ENCODE measurements around the gene ANKLE1. TPM values are rescaled to one million over a fixed set of nuclear protein-coding genes. Genes with fewer than 3 reads are reported as not detected.
A peak's percentile ranks its signal among the peaks of the same experiment; 100 is the strongest.

The ANKLE1 gene
- total and polyA plus RNA-seq, 10 of the 15 experiments (the other 5 are each of a cell fraction or from before 2014, with no cell fraction given), result 2.2 to 17.9 (median 10.9) TPM

DNA sequence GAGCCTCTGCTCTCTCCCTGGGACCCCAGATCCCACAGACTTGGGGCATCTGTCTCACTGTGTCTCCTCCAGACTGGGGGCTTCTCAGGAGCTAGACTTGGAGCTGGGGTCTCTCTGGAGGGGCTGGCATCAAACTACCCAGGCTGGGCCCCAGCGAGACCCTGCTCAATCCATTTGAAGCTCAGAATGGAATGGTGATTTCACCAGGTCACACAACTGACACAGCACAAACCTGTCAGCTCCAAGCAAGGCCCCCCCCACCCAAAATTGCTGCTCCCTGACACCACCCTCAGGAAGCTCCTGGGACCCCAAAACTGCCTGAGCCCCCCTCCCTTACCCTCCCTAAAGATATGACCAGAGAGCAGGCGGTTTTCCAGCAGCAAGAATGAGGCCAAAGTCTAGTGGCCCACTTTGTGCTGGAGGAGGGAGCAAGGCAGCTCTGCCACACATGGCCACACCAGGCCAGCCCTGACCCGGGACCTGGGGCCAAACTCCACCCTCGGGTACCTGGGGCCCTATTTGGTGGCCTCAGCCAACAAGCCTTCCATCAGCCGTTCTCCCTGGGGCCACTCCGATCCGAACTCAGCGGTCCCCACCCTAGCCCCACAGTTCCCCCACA is 38.4 kb upstream of the ANKLE1 start:
- ChIA-PET POLR2A (interaction anchor here (0.6 to 1.3 kb wide), 5 partner anchors 9 to 28 kb away, joined by 3 to 4 read pairs (median 3); partner anchors contain the start of genes BABAM1 and USE1), CTCF (interaction anchor here (0.7 to 2.9 kb wide), 8 partner anchors 8 to 176 kb away, joined by 3 to 16 read pairs (median 4); partner anchors contain the start of gene BABAM1), SMC1A (ENCODE audit: uncharacterized antibody, unreplicated experiment) (interaction anchor here (0.9 to 2.0 kb wide), 4 partner anchors 9 to 162 kb away, joined by 3 to 6 read pairs (median 4); partner anchors contain the start of gene USE1), RAD21 (ENCODE audit: unreplicated experiment) (interaction anchor here (0.8 to 1.4 kb wide), 4 partner anchors 17 to 170 kb away, joined by 3 to 5 read pairs (median 4); partner anchors contain the start of gene OCEL1)
- Histone ChIP-seq H3K4me2 (ENCODE audit: control insufficient read depth, insufficient read depth) (no peak overlapping the region; the same call in 1 of the 2 replicates), H4K20me1 (ENCODE audit: control insufficient read depth, insufficient read depth) (no peaks in the 10 kb centered on the region), H3K27me3 (replicated peaks in 1 of 2; ENCODE audit: control insufficient read depth in 2 of 2, insufficient read depth in 2 of 2, low read length in 1 of 2) (no peaks in the 10 kb centered on the region), H3K4me3 (peak overlapping the region; percentile 70; the same call in 1 of the 2 replicates), H3K79me2 (ENCODE audit: control insufficient read depth, insufficient read depth, low read length) (peaks cover 7% of the 10 kb centered on the region), H3K27ac (ENCODE audit: control insufficient read depth, insufficient read depth) (no peak overlapping the region), H3K9me3 (replicated peaks; ENCODE audit: control insufficient read depth, insufficient read depth, low read length) (no peaks in the 10 kb centered on the region), H3K4me1 (ENCODE audit: control insufficient read depth, insufficient read depth, low read length) (peaks cover 14% of the 10 kb centered on the region), H3K9ac (ENCODE audit: control insufficient read depth, insufficient read depth, low read length) (no peak overlapping the region), H2AFZ (ENCODE audit: control insufficient read depth, low read depth, low read length) (no peak overlapping the region), H3K36me3 (ENCODE audit: control insufficient read depth in 2 of 2, insufficient read depth in 2 of 2, low read length in 1 of 2) (peaks cover 0 to 2% of the 10 kb centered on the region in 2 experiments; a peak in 1 of 4 replicates)
- in situ Hi-C loops (cut with MboI) (no loop called here), intact Hi-C loops (cut with micrococcal nuclease; ENCODE audit: unreplicated experiment) (no loop called here)
- no peak for FAIRE-seq
- no peak for ATAC-seq
- 66% methylated on average over 7 of the region's 8 CpGs for WGBS (ENCODE audit: insufficient coverage, insufficient replicate concordance, low lambda C conversion rate, missing lambda C conversion rate)
- TSS peak; percentile 54 for BruUV-seq (replicated peaks)
- DNase-seq (ENCODE audit: low read depth, low spot score), result no peak
- TF ChIP-seq CEBPB (IDR thresholded peaks at IDR 0.05; ENCODE audit: borderline replicate concordance in 1 of 2, low read depth in 2 of 2, low read length in 2 of 2), result no peak
- TF ChIP-seq NR2C1 (IDR thresholded peaks at IDR 0.05), result no peak
- TF ChIP-seq POLR2AphosphoS5 (IDR thresholded peaks at IDR 0.05; ENCODE audit: low read length), result no peak
- TF ChIP-seq SPI1 (IDR thresholded peaks at IDR 0.05; ENCODE audit: borderline replicate concordance, insufficient read depth, low read depth, low read length), result no peak
- TF ChIP-seq ZSCAN29 (IDR thresholded peaks at IDR 0.05), result no peak
- no peak for TF ChIP-seq TCF7 (IDR thresholded peaks at IDR 0.05; ENCODE audit: borderline replicate concordance)
- TF ChIP-seq SMAD1 (IDR thresholded peaks at IDR 0.05; ENCODE audit: low read depth, partially characterized antibody), result no peak
- TF ChIP-seq SIX5 (IDR thresholded peaks at IDR 0.05; ENCODE audit: low read depth, low read length, severe bottlenecking), result no peak
- no peak for TF ChIP-seq CHD4 (IDR thresholded peaks at IDR 0.05)

All from GM12878 (cell line).